PC-9 (cell line): ENCODE data around the gene CACNB1. TPM values are rescaled to one million over a fixed set of nuclear protein-coding genes. Genes with fewer than 3 reads are reported as not detected.
A peak's percentile ranks its signal among the peaks of the same experiment; 100 is the strongest.

Source experiments
- BruUV-seq: library from RNA; stranded (reverse); fragments of 400-500 nt; replicated peaks from 2 replicates; lab custom pipeline; 2021; lab: Mats Ljungman, UMichigan
- CTCF ChIA-PET: fragments of 300-600 bp; sonication (Branson Sonifier 250); formaldehyde crosslinking; loops from one replicate; lab custom pipeline; 2022; ENCODE audit warnings: antibody characterized with exemption; lab: Charles Lee
- POLR2A ChIA-PET: fragments of 300-600 bp; sonication (Branson Sonifier 250); formaldehyde crosslinking; loops from one replicate; lab custom pipeline; 2022; ENCODE audit warnings: antibody characterized with exemption; ENCODE audit not compliant: unreplicated experiment; lab: Charles Lee
- DNase-seq, 2 experiments: peaks; one replicate each; pipeline versions ENCODE4 v3.0.0 to v3.0.0-alpha.2; 2015 to 2022; ENCODE audit warnings: mixed read lengths in 1 of 2
- H2AFZ ChIP-seq: fragments of 200-600 bp; sonication (generic); 2 replicates; pipeline ENCODE4 v1.8.1; 2017; ENCODE audit warnings: antibody characterized with exemption
- H3F3A ChIP-seq: fragments of 200-600 bp; sonication (generic); 2 replicates; pipeline ENCODE4 v1.8.1; 2017; ENCODE audit warnings: antibody characterized with exemption, mild to moderate bottlenecking, low read depth; ENCODE audit not compliant: insufficient read depth
- H3K27ac ChIP-seq: fragments of 200-600 bp; sonication (generic); 2 replicates; pipeline ENCODE4 v1.6.1; 2016; ENCODE audit warnings: mixed run types
- H3K27me3 ChIP-seq: fragments of 200-600 bp; sonication (generic); 2 replicates; pipeline ENCODE4 v1.6.1; 2016; ENCODE audit warnings: low read depth, mixed run types; ENCODE audit not compliant: insufficient read depth
- H3K36me3 ChIP-seq: fragments of 200-600 bp; sonication (generic); 2 replicates; pipeline ENCODE4 v1.6.1; 2016; ENCODE audit warnings: low read depth, mixed run types
- H3K4me1 ChIP-seq: fragments of 200-600 bp; sonication (generic); replicated peaks from 2 replicates; pipeline ENCODE4 v1.6.1; 2016; ENCODE audit warnings: mixed run types; ENCODE audit not compliant: insufficient read depth
- H3K4me2 ChIP-seq: fragments of 200-600 bp; sonication (generic); 2 replicates; pipeline ENCODE4 v1.6.1; 2017; ENCODE audit warnings: mixed run types
- H3K4me3 ChIP-seq: fragments of 200-600 bp; sonication (generic); 2 replicates; pipeline ENCODE4 v1.6.1; 2016; ENCODE audit warnings: mixed run types
- H3K79me2 ChIP-seq: fragments of 200-600 bp; sonication (generic); 2 replicates; pipeline ENCODE4 v1.6.1; 2017; ENCODE audit warnings: low read depth, mixed run types
- H3K9me2 ChIP-seq: fragments of 200-600 bp; sonication (generic); 2 replicates; pipeline ENCODE4 v1.8.1; 2017; ENCODE audit warnings: mild to moderate bottlenecking; ENCODE audit not compliant: insufficient read depth
- H3K9me3 ChIP-seq: fragments of 200-600 bp; sonication (generic); 2 replicates; pipeline ENCODE4 v1.8.1; 2016; ENCODE audit warnings: low read depth; ENCODE audit not compliant: insufficient read depth
- H4K20me1 ChIP-seq: fragments of 200-600 bp; sonication (generic); 2 replicates; pipeline ENCODE4 v1.8.1; 2017; ENCODE audit not compliant: insufficient read depth
- CTCF ChIP-seq: fragments of 200-600 bp; sonication (generic); conservative IDR thresholded peaks from 2 replicates; pipeline ENCODE4 v1.6.1; 2017; ENCODE audit warnings: mixed run types, antibody characterized with exemption, mild to moderate bottlenecking, moderate library complexity
- EZH2 ChIP-seq: fragments of 200-600 bp; sonication (generic); IDR thresholded peaks from 2 replicates; pipeline ENCODE4 v1.8.0; 2017; ENCODE audit warnings: antibody characterized with exemption, low read depth
- intact Hi-C: fragments of 100-400 bp; cut with micrococcal nuclease; formaldehyde crosslinking; loops from one replicate; pipeline ENCODE4 v1.10.0; 2022; ENCODE audit not compliant: unreplicated experiment
- total RNA-seq: library from RNA; stranded (reverse); gene quantifications from 2 replicates; pipeline ENCODE4 v1.2.3, GENCODE V29; 2021

Gene CACNB1
- total RNA-seq, 1 experiment from 2014 or later: 21.4 TPM

- TF ChIP-seq CTCF (no peak), EZH2 (no peak)
- Histone ChIP-seq H3K27me3 (no peaks in the 10 kb centered on the region), H3K4me3 (no peak overlapping the region), H3F3A (peaks cover 63% of the 10 kb centered on the region), H3K9me2 (no peaks in the 10 kb centered on the region), H3K4me2 (no peak overlapping the region), H3K4me1 (peaks cover 20% of the 10 kb centered on the region), H2AFZ (no peak overlapping the region), H3K27ac (no peak overlapping the region), H4K20me1 (peaks cover 42% of the 10 kb centered on the region), H3K79me2 (peaks cover 31% of the 10 kb centered on the region), H3K36me3 (peaks cover 35% of the 10 kb centered on the region), H3K9me3 (no peaks in the 10 kb centered on the region)
- POLR2A ChIA-PET: no interaction called here
- no TSS peak for BruUV-seq
- DNase-seq: no peak
- intact Hi-C loops: loop anchor here (5.0 kb wide), 1 partner anchor 417 kb away; no protein-coding TSS in a partner anchor
- CTCF ChIA-PET: interaction anchor here (0.5 kb wide), 1 partner anchor 542 kb away, joined by 13 read pairs; no protein-coding TSS in a partner anchor
Observed at GRCh38 chr17:39205112-39205526, 7.7 kb upstream of the CACNB1 start.

- Histone ChIP-seq H3K9me2 (no peaks in the 10 kb centered on the region), H3K27me3 (no peaks in the 10 kb centered on the region), H3K4me1 (peaks cover 22% of the 10 kb centered on the region), H3K9me3 (no peaks in the 10 kb centered on the region), H4K20me1 (peaks cover 42% of the 10 kb centered on the region), H3K4me3 (no peak overlapping the region), H3K36me3 (peaks cover 35% of the 10 kb centered on the region), H3K4me2 (no peak overlapping the region), H3K79me2 (peaks cover 33% of the 10 kb centered on the region), H2AFZ (no peak overlapping the region), H3F3A (peaks cover 69% of the 10 kb centered on the region), H3K27ac (no peak overlapping the region)
- ChIA-PET POLR2A (interaction anchor here (0.7 kb wide), 1 partner anchor 34 kb away, joined by 3 read pairs; no protein-coding TSS in a partner anchor), CTCF (no interaction called here)
- DNase-seq: no peak
- intact Hi-C loops: no loop called here
- TF ChIP-seq EZH2 (no peak), CTCF (no peak)
- BruUV-seq: no TSS peak
Observed at GRCh38 chr17:39204245-39204644, 6.8 kb upstream of the CACNB1 start.

- POLR2A ChIA-PET: no interaction called here
- intact Hi-C loops: no loop called here
- CTCF ChIA-PET: no interaction called here
- peak overlapping the region; percentile 76 for H3K4me3 ChIP-seq
- H4K20me1 ChIP-seq: peaks cover 42% of the 10 kb centered on the region
- H3K4me1 ChIP-seq: peaks cover 35% of the 10 kb centered on the region
- TSS peak; percentile 55 for BruUV-seq
- peak overlapping the region; percentile 98 for H3K27ac ChIP-seq
- TF ChIP-seq EZH2: no peak
- no peak for TF ChIP-seq CTCF
- no peaks in the 10 kb centered on the region for H3K9me3 ChIP-seq
- peaks cover 38% of the 10 kb centered on the region for H3K79me2 ChIP-seq
- no peak overlapping the region for H2AFZ ChIP-seq
- H3K27me3 ChIP-seq: no peaks in the 10 kb centered on the region
- H3K9me2 ChIP-seq: no peaks in the 10 kb centered on the region
- H3K4me2 ChIP-seq: peak overlapping the region; percentile 99
- no peak for DNase-seq
- peaks cover 76% of the 10 kb centered on the region for H3F3A ChIP-seq
- H3K36me3 ChIP-seq: peaks cover 35% of the 10 kb centered on the region
Observed at GRCh38 chr17:39200957-39201510, 3.6 kb upstream of the CACNB1 start.
